ENCODE data around the gene ZC2HC1B.

DNA sequence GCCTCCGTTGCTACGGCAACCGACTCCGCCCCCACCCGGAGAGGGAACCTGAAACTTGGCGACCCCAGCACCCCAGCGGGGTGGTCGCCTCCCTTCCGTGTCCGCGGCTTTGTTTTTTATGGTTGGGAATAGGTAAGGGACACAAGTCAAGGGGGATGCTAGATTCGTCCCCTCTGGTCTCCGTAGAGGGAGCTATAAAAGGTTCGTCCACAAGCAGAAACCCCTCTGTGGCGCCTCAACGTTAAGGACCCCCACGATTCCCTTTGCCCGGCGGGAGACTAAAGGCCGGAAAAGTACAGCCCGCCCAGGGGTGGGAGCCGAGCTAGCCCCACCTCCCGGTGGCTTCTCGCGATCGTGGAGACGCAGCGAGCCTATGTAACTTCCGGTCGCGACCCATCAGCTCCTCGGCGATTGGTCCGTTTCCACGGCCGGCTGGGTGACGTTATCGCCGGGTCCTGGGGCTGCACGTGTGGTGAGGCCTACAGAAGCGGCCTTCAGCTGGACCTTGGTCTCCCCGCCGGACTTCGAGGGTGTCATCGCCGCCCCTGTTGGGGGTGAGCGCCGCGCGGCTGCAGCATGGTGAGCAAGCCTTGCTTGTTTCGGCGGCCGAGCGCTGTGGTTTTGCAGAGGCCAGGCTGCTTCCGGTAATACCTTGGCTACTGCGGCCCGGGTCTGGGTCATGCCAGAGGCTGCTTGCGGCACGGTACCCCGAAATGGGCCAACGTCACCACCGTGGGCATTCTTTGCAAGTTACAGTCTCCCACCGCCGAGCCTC, 21.2 kb upstream of the ZC2HC1B start, which contains the start of gene LTV1:
- no peak for TF ChIP-seq YY1 (IDR thresholded peaks at IDR 0.05; ENCODE audit: borderline replicate concordance in 1 of 3, control insufficient read depth in 1 of 3, extremely low read depth in 1 of 3, insufficient read depth in 3 of 3, insufficient read length in 1 of 3, insufficient replicate concordance in 2 of 3, low read depth in 1 of 3, low read length in 2 of 3)
- TF ChIP-seq, protein P1, sequence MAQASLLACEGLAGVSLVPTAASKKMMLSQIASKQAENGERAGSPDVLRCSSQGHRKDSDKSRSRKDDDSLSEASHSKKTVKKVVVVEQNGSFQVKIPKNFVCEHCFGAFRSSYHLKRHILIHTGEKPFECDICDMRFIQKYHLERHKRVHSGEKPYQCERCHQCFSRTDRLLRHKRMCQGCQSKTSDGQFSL (CRISPR knock-in tag; IDR thresholded peaks at IDR 0.05) = no peak
- TF ChIP-seq, protein P1 (tag; IDR thresholded peaks at IDR 0.05) = no peak
- TF ChIP-seq, protein P2, sequence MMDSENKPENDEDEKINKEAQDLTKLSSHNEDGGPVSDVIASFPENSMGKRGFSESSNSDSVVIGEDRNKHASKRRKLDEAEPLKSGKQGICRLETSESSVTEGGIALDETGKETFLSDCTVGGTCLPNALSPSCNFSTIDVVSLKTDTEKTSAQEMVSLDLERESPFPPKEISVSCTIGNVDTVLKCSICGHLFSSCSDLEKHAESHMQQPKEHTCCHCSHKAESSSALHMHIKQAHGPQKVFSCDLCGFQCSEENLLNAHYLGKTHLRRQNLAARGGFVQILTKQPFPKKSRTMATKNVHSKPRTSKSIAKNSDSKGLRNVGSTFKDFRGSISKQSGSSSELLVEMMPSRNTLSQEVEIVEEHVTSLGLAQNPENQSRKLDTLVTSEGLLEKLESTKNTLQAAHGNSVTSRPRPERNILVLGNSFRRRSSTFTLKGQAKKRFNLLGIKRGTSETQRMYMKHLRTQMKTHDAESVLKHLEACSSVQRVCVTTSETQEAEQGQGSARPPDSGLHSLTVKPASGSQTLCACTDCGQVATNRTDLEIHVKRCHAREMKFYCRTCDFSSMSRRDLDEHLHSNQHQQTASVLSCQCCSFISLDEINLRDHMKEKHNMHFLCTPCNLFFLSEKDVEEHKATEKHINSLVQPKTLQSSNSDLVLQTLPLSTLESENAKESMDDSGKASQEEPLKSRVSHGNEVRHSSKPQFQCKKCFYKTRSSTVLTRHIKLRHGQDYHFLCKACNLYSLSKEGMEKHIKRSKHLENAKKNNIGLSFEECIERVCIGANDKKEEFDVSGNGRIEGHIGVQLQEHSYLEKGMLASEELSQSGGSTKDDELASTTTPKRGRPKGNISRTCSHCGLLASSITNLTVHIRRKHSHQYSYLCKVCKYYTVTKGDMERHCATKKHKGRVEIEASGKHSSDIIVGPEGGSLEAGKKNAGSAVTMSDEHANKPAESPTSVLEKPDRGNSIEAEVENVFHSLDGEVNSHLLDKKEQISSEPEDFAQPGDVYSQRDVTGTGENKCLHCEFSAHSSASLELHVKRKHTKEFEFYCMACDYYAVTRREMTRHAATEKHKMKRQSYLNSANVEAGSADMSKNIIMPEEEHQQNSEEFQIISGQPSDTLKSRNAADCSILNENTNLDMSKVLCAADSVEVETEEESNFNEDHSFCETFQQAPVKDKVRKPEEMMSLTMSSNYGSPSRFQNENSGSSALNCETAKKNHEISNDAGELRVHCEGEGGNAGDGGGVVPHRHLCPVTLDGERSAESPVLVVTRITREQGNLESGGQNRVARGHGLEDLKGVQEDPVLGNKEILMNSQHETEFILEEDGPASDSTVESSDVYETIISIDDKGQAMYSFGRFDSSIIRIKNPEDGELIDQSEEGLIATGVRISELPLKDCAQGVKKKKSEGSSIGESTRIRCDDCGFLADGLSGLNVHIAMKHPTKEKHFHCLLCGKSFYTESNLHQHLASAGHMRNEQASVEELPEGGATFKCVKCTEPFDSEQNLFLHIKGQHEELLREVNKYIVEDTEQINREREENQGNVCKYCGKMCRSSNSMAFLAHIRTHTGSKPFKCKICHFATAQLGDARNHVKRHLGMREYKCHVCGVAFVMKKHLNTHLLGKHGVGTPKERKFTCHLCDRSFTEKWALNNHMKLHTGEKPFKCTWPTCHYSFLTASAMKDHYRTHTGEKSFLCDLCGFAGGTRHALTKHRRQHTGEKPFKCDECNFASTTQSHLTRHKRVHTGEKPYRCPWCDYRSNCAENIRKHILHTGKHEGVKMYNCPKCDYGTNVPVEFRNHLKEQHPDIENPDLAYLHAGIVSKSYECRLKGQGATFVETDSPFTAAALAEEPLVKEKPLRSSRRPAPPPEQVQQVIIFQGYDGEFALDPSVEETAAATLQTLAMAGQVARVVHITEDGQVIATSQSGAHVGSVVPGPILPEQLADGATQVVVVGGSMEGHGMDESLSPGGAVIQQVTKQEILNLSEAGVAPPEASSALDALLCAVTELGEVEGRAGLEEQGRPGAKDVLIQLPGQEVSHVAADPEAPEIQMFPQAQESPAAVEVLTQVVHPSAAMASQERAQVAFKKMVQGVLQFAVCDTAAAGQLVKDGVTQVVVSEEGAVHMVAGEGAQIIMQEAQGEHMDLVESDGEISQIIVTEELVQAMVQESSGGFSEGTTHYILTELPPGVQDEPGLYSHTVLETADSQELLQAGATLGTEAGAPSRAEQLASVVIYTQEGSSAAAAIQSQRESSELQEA (IDR thresholded peaks at IDR 0.05; ENCODE audit: low read depth) = no peak

All from K562 (cell line).